Spleen (tissue), 7 donors: ENCODE measurements around the gene ARGFX.

ENCODE experiments used
- CTCF ChIP-seq, 11 experiments: fragments of 200-600 bp in 7 of 11; fragments of 450-650 bp in 4 of 11; sonication (generic) in 4 of 11; IDR thresholded peaks in 8 of 11; conservative IDR thresholded peaks in 3 of 11; 1 replicate in 7 of 11; 2 replicates in 4 of 11; pipeline versions ENCODE4 v1.4.0 to v1.8.0; 2016 to 2021; ENCODE audit warnings: antibody characterized with exemption in 11 of 11, inconsistent platforms in 4 of 11, mild to moderate bottlenecking in 1 of 11
- POLR2A ChIP-seq, 3 donors: fragments of 450-650 bp; IDR thresholded peaks; one replicate each; pipeline ENCODE4 v1.5.1; 2017; ENCODE audit warnings: antibody characterized with exemption in 3 of 3, mild to moderate bottlenecking in 1 of 3
- POLR2AphosphoS5 ChIP-seq, 3 donors: sonication (generic); formaldehyde crosslinking; IDR thresholded peaks; one replicate each; pipeline ENCODE4 v1.5.1; 2017; ENCODE audit warnings: antibody characterized with exemption in 3 of 3
- donor health status: DM: no; HTN: no; CAD: no; lungs with moderate emphysema.
- donor health status: DM: no; HTN: no; CAD: no.
- donor health status: DM: no; HTN: no; CAD: no.

GRCh38 chr3:121520510-121520909, 47.2 kb upstream of the ARGFX start:
- TF ChIP-seq POLR2AphosphoS5 (IDR thresholded peaks at IDR 0.05), result no peak
- TF ChIP-seq POLR2A (IDR thresholded peaks at IDR 0.05), result no peak
- no peak for TF ChIP-seq CTCF (IDR thresholded peaks at IDR 0.05 in 8 of 11, conservative IDR thresholded peaks at IDR 0.05 in 3 of 11)
